ENCODE data around the gene GTF3C4. TPM values are rescaled to one million over a fixed set of nuclear protein-coding genes. Genes with fewer than 3 reads are reported as not detected.

Gene GTF3C4
- polyA plus RNA-seq, 1 of the 3 experiments (the other 2 are of a cell fraction) = 2.8 TPM

DNA sequence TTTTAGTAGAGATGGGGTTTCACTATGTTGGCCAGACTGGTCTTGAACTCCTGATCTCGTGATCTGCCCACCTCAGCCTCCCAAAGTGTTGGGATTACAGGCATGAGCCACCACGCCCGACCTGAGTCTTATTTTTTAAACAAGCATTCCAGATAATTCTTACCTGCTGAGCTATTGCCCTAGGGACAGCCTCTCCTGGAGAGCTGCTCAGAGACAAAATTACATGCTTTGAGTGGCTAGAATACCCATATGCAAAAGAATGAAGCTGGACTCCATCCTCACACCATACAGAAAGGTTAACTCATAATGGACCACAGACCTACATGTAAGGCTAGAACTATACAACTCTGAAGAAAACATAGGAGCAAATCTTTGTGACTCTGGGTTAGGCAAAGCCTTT is 41.6 kb downstream of the GTF3C4 start:
- WGBS (ENCODE audit: low lambda C conversion rate) = 69% methylated on average over 3 of the region's 3 CpGs
- POLR2A ChIA-PET = no interaction called here

More for the DNA sequence above, 41.6 kb downstream of the GTF3C4 start:
- no peaks in the 10 kb centered on the region for H4K20me1 ChIP-seq (ENCODE audit: insufficient read depth)
- H3K36me3 ChIP-seq (replicated peaks in 1 of 2; ENCODE audit: control insufficient read depth in 1 of 2, insufficient read depth in 2 of 2, low read length in 1 of 2) = no peaks in the 10 kb centered on the region
- CTCF ChIA-PET = interaction anchor here (0.9 kb wide), 1 partner anchor 42 kb away, joined by 3 read pairs; the partner anchor contains the start of gene DDX31
- H3K4me3 ChIP-seq (ENCODE audit: low read depth in 2 of 2, low read length in 1 of 2) = no peak overlapping the region
- DNase-seq = no peak
- no peak overlapping the region for H3K4me2 ChIP-seq
- H3K27me3 ChIP-seq (ENCODE audit: insufficient read depth) = peaks cover 5% of the 10 kb centered on the region; the same call in 1 of the 2 replicates
- H3K9me2 ChIP-seq = no peaks in the 10 kb centered on the region
- H3K79me2 ChIP-seq (ENCODE audit: insufficient read depth) = no peaks in the 10 kb centered on the region
- H3K27ac ChIP-seq (ENCODE audit: low read depth in 2 of 2, low read length in 1 of 2) = no peak overlapping the region
- H2AFZ ChIP-seq (ENCODE audit: low read depth) = no peak overlapping the region
- H3K9me3 ChIP-seq = no peaks in the 10 kb centered on the region
- H3K9ac ChIP-seq = no peak overlapping the region
- H3F3A ChIP-seq (replicated peaks; ENCODE audit: insufficient read depth) = no peaks in the 10 kb centered on the region
- TF ChIP-seq CHD2 (IDR thresholded peaks at IDR 0.05; ENCODE audit: low read length, partially characterized antibody) (no peak), SIN3A (IDR thresholded peaks at IDR 0.05; ENCODE audit: borderline replicate concordance, low read depth, low read length) (no peak), EZH2phosphoT487 (IDR thresholded peaks at IDR 0.05; ENCODE audit: borderline replicate concordance, low read depth) (no peak), RAD21 (IDR thresholded peaks at IDR 0.05; ENCODE audit: low read length) (no peak), GABPA (IDR thresholded peaks at IDR 0.05; ENCODE audit: low read depth) (no peak), ELF1 (IDR thresholded peaks at IDR 0.05) (no peak), POLR2AphosphoS5 (IDR thresholded peaks at IDR 0.05; ENCODE audit: low read depth, low read length) (no peak), RXRA (IDR thresholded peaks at IDR 0.05; ENCODE audit: borderline replicate concordance, low read depth) (no peak), RCOR1 (IDR thresholded peaks at IDR 0.05; ENCODE audit: low read length) (no peak), GATA2 (CRISPR knock-in tag; IDR thresholded peaks at IDR 0.05) (no peak), NFIC (IDR thresholded peaks at IDR 0.05; ENCODE audit: borderline replicate concordance) (no peak), NRF1 (IDR thresholded peaks at IDR 0.05; ENCODE audit: low read depth, low read length) (no peak), TCF12 (IDR thresholded peaks at IDR 0.05) (no peak)
- TF ChIP-seq, protein P1, sequence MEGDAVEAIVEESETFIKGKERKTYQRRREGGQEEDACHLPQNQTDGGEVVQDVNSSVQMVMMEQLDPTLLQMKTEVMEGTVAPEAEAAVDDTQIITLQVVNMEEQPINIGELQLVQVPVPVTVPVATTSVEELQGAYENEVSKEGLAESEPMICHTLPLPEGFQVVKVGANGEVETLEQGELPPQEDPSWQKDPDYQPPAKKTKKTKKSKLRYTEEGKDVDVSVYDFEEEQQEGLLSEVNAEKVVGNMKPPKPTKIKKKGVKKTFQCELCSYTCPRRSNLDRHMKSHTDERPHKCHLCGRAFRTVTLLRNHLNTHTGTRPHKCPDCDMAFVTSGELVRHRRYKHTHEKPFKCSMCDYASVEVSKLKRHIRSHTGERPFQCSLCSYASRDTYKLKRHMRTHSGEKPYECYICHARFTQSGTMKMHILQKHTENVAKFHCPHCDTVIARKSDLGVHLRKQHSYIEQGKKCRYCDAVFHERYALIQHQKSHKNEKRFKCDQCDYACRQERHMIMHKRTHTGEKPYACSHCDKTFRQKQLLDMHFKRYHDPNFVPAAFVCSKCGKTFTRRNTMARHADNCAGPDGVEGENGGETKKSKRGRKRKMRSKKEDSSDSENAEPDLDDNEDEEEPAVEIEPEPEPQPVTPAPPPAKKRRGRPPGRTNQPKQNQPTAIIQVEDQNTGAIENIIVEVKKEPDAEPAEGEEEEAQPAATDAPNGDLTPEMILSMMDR (IDR thresholded peaks at IDR 0.05) = no peak
- TF ChIP-seq, protein P2, sequence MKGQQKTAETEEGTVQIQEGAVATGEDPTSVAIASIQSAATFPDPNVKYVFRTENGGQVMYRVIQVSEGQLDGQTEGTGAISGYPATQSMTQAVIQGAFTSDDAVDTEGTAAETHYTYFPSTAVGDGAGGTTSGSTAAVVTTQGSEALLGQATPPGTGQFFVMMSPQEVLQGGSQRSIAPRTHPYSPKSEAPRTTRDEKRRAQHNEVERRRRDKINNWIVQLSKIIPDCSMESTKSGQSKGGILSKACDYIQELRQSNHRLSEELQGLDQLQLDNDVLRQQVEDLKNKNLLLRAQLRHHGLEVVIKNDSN (IDR thresholded peaks at IDR 0.05; ENCODE audit: borderline replicate concordance, low read depth) = no peak
- TF ChIP-seq, protein P3, sequence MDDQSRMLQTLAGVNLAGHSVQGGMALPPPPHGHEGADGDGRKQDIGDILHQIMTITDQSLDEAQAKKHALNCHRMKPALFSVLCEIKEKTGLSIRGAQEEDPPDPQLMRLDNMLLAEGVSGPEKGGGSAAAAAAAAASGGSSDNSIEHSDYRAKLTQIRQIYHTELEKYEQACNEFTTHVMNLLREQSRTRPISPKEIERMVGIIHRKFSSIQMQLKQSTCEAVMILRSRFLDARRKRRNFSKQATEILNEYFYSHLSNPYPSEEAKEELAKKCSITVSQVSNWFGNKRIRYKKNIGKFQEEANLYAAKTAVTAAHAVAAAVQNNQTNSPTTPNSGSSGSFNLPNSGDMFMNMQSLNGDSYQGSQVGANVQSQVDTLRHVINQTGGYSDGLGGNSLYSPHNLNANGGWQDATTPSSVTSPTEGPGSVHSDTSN (IDR thresholded peaks at IDR 0.05) = no peak
- TF ChIP-seq, protein P4, sequence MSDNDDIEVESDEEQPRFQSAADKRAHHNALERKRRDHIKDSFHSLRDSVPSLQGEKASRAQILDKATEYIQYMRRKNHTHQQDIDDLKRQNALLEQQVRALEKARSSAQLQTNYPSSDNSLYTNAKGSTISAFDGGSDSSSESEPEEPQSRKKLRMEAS (IDR thresholded peaks at IDR 0.05; ENCODE audit: low read depth) = no peak
- TF ChIP-seq, protein P5, sequence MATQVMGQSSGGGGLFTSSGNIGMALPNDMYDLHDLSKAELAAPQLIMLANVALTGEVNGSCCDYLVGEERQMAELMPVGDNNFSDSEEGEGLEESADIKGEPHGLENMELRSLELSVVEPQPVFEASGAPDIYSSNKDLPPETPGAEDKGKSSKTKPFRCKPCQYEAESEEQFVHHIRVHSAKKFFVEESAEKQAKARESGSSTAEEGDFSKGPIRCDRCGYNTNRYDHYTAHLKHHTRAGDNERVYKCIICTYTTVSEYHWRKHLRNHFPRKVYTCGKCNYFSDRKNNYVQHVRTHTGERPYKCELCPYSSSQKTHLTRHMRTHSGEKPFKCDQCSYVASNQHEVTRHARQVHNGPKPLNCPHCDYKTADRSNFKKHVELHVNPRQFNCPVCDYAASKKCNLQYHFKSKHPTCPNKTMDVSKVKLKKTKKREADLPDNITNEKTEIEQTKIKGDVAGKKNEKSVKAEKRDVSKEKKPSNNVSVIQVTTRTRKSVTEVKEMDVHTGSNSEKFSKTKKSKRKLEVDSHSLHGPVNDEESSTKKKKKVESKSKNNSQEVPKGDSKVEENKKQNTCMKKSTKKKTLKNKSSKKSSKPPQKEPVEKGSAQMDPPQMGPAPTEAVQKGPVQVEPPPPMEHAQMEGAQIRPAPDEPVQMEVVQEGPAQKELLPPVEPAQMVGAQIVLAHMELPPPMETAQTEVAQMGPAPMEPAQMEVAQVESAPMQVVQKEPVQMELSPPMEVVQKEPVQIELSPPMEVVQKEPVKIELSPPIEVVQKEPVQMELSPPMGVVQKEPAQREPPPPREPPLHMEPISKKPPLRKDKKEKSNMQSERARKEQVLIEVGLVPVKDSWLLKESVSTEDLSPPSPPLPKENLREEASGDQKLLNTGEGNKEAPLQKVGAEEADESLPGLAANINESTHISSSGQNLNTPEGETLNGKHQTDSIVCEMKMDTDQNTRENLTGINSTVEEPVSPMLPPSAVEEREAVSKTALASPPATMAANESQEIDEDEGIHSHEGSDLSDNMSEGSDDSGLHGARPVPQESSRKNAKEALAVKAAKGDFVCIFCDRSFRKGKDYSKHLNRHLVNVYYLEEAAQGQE (IDR thresholded peaks at IDR 0.05; ENCODE audit: low read depth, low read length) = no peak
- TF ChIP-seq, protein P6, sequence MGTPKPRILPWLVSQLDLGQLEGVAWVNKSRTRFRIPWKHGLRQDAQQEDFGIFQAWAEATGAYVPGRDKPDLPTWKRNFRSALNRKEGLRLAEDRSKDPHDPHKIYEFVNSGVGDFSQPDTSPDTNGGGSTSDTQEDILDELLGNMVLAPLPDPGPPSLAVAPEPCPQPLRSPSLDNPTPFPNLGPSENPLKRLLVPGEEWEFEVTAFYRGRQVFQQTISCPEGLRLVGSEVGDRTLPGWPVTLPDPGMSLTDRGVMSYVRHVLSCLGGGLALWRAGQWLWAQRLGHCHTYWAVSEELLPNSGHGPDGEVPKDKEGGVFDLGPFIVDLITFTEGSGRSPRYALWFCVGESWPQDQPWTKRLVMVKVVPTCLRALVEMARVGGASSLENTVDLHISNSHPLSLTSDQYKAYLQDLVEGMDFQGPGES (IDR thresholded peaks at IDR 0.05; ENCODE audit: low read depth, low read length) = no peak
- H3K4me1 ChIP-seq (ENCODE audit: control insufficient read depth in 1 of 2, insufficient read depth in 2 of 2, low read depth in 1 of 2, low read length in 1 of 2) = no peaks in the 10 kb centered on the region
